ENCODE results near the gene BCAS3. TPM values are rescaled to one million over a fixed set of nuclear protein-coding genes. Genes with fewer than 3 reads are reported as not detected.

Gene BCAS3
- total RNA-seq = 10 to 100 TPM; 18.2 to 60.6 (median 23.4) TPM

DNA sequence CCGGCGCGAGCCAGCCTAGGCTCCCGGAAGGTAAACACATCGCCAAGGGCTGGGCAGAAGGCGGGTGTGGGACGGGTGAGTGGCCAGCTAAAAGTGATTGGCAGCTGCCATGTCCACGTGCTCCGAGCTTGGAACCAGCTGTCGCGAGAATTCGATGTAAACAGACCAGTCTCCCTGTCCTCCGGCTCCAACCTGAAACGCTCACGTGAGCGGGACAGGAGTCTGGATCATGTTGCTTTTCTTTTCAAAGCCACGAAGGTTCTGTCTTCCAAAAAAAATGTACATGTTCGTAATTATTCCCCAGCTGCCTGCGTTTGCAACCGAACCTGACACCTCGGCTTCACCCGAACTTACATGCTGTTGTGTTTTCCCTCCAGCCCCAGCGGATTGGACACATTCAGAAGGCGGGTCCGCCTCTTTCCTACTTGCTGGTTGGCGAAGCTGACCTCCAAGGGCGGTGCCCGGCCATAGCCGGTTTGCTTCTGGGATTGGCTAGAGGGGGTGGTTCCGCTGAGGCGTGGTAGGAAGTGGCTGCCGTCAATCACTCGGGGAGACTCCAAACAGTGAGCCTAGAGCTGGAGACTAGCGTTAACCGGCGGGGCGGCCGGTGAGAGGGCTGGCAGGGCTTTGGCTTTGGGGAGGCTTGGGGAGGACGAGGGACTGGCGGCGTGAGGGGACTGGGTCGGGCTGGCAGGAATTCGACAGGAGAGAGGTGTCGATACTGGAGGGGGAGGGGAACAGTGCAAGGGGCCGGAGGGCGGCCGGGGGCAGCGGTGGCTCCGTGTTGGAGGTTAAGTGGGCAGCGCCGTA lies at the start of gene BCAS3:
TSS of gene BCAS3 (plus strand) at position 544 of the 810 bp plus-strand sequence.
- intact Hi-C loops (cut with DNase I; ENCODE audit: low total_unique reads) (loop anchor here (1.0 to 2.0 kb wide), 3 partner anchors 77 to 599 kb away; partner anchors contain the start of genes HEATR6, PPM1D and USP32), in situ Hi-C loops (cut with MboI; ENCODE audit: low sequenced_read_pairs in 4 of 4) (no loop called here)
- peak within 1 kb of the TSS; percentile 85 to 92 (median 90) for H3K27ac ChIP-seq
- peak; percentile 99 for DNase-seq
- H3K36me3 ChIP-seq = peaks cover 0 to 6% of the 10 kb centered on the region in 2 donors
- peak within 1 kb of the TSS; percentile 58 to 91 (median 87) for H3K4me3 ChIP-seq
- peak; percentile 83 to 95 for TF ChIP-seq POLR2A (IDR thresholded peaks at IDR 0.05)
- TF ChIP-seq, protein P1, sequence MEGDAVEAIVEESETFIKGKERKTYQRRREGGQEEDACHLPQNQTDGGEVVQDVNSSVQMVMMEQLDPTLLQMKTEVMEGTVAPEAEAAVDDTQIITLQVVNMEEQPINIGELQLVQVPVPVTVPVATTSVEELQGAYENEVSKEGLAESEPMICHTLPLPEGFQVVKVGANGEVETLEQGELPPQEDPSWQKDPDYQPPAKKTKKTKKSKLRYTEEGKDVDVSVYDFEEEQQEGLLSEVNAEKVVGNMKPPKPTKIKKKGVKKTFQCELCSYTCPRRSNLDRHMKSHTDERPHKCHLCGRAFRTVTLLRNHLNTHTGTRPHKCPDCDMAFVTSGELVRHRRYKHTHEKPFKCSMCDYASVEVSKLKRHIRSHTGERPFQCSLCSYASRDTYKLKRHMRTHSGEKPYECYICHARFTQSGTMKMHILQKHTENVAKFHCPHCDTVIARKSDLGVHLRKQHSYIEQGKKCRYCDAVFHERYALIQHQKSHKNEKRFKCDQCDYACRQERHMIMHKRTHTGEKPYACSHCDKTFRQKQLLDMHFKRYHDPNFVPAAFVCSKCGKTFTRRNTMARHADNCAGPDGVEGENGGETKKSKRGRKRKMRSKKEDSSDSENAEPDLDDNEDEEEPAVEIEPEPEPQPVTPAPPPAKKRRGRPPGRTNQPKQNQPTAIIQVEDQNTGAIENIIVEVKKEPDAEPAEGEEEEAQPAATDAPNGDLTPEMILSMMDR (IDR thresholded peaks at IDR 0.05 in 4 of 5, conservative IDR thresholded peaks at IDR 0.05 in 1 of 5) = no peak
- no peaks in the 10 kb centered on the region for H3K27me3 ChIP-seq
- no peaks in the 10 kb centered on the region for H3K9me3 ChIP-seq
- peaks cover 6 to 8% of the 10 kb centered on the region in 2 donors for H3K4me1 ChIP-seq
- peak; percentile 96 to 98 for ATAC-seq

DNA sequence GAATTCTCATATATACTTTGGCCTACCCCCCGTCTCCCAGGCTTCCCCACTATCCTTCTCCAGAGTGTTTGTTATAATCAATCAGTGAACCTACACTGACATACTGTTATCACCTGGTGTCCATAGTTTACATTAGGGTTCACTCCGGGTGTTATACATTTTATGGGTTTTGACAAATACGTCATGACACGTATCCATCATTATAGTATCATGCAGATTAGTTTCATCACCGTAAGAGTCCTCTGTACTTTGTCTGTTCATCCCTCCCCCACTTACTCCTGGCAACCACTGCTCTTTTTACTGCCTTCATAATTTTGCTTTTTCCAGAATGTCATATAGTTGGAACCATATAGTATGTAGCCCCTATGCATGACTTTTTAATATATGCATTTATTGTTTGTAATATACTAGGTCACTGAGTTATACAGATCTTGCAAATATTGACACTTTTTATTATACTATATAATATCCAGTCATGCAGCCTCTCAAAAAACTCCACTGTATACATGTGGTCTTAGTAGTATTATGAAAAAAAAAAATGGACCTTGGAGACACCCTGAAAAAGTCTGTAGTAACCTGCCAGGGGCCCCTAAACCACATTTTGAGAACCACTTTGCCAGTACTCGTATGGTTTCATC lies 49.3 kb upstream of the BCAS3 start:
- no peaks in the 10 kb centered on the region for H3K27me3 ChIP-seq
- DNase-seq (no peak), ATAC-seq (no peak)
- TF ChIP-seq POLR2A (IDR thresholded peaks at IDR 0.05) = no peak
- TF ChIP-seq, protein P1 (IDR thresholded peaks at IDR 0.05 in 4 of 5, conservative IDR thresholded peaks at IDR 0.05 in 1 of 5) = no peak
- peaks cover 17 to 30% of the 10 kb centered on the region in 2 donors for H3K4me1 ChIP-seq
- H3K27ac ChIP-seq = peak overlapping the region; percentile 4 to 63 (median 53)
- H3K9me3 ChIP-seq = no peaks in the 10 kb centered on the region
- peaks cover 0 to 4% of the 10 kb centered on the region in 2 donors for H3K36me3 ChIP-seq
- intact Hi-C loops (cut with DNase I; ENCODE audit: low total_unique reads) (no loop called here), in situ Hi-C loops (cut with MboI; ENCODE audit: low sequenced_read_pairs in 4 of 4) (loop anchor here in 1 of 4 donors (25.0 kb wide), 1 partner anchor 166 kb away; no protein-coding TSS in a partner anchor)
- H3K4me3 ChIP-seq = no peak overlapping the region

DNA sequence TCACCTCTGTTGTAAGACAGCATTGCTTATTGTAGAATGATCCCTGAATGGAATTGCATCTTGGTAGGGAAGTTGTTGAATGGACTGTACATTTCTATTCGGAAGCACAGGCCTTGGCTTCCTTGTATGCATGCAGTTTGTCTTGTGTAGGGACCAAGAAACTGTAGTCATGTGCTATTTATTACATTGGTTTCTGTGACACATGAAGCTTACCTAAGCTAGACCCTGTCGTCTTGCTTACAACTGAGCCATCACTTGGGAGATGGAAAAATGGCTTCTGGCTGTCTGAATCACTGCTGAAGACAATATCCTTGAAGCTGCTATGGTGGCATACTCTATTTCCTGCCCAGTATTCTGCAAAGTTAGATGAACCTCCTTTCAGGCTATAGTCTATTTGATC lies 48.5 kb upstream of the BCAS3 start:
- peaks cover 0 to 8% of the 10 kb centered on the region in 2 donors for H3K36me3 ChIP-seq

DNA sequence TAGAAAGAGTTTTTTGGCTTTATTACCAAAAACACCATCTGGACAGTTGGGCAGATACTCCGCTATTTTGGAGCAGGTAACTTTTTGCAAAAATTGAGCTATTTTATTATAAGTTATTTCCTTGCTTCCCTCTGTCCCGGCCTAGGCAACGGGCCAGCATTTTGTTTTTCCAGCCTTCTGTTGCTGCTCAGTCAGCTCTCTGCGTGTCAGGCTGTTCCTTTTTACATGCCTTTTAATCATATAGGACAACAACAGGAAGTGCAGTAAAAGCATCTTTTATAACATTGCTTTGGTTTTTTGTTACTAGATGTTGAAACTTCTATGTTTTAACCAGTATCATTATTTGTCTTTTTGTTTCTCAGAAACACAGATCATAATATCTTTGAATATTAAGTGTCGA lies 47.3 kb upstream of the BCAS3 start:
- peak; percentile 7 to 22 for DNase-seq
- peaks cover 0 to 16% of the 10 kb centered on the region in 2 donors for H3K36me3 ChIP-seq
- H3K4me1 ChIP-seq = peaks cover 13 to 26% of the 10 kb centered on the region in 2 donors
- intact Hi-C loops (cut with DNase I; ENCODE audit: low total_unique reads) (loop anchor here (10.0 kb wide), 1 partner anchor 156 kb away; no protein-coding TSS in a partner anchor), in situ Hi-C loops (cut with MboI; ENCODE audit: low sequenced_read_pairs in 4 of 4) (loop anchor here in 3 of 4 donors (10.0 to 25.0 kb wide), 3 partner anchors 46 to 168 kb away; no protein-coding TSS in a partner anchor)
- no peak for TF ChIP-seq POLR2A (IDR thresholded peaks at IDR 0.05)
- TF ChIP-seq, protein P1 (IDR thresholded peaks at IDR 0.05 in 4 of 5, conservative IDR thresholded peaks at IDR 0.05 in 1 of 5) = no peak
- no peaks in the 10 kb centered on the region for H3K9me3 ChIP-seq
- ATAC-seq = no peak
- H3K27me3 ChIP-seq = no peaks in the 10 kb centered on the region
- H3K27ac ChIP-seq = peak overlapping the region; percentile 2 to 26 (median 10)
- H3K4me3 ChIP-seq = no peak overlapping the region

More for the DNA sequence above, 48.5 kb upstream of the BCAS3 start:
- ATAC-seq (peak; percentile 95 to 98), DNase-seq (no peak)
- Histone ChIP-seq H3K27ac (peak overlapping the region; percentile 13 to 63 (median 53)), H3K4me3 (no peak overlapping the region), H3K9me3 (no peaks in the 10 kb centered on the region), H3K4me1 (peaks cover 17 to 30% of the 10 kb centered on the region in 2 donors), H3K27me3 (no peaks in the 10 kb centered on the region)
- intact Hi-C loops (cut with DNase I; ENCODE audit: low total_unique reads) (no loop called here), in situ Hi-C loops (cut with MboI; ENCODE audit: low sequenced_read_pairs in 4 of 4) (loop anchor here in 1 of 4 donors (25.0 kb wide), 1 partner anchor 167 kb away; no protein-coding TSS in a partner anchor)
- TF ChIP-seq POLR2A (IDR thresholded peaks at IDR 0.05) = no peak
- TF ChIP-seq, protein P1 (IDR thresholded peaks at IDR 0.05 in 4 of 5, conservative IDR thresholded peaks at IDR 0.05 in 1 of 5) = no peak
